ENCODE data around the gene LYRM1.
"Not testable (repeated sequence)": the region's sequence is repeated elsewhere in the genome, so short reads cannot be mapped to it uniquely, and the experiment has no call there.

The LYRM1 gene, protein sequence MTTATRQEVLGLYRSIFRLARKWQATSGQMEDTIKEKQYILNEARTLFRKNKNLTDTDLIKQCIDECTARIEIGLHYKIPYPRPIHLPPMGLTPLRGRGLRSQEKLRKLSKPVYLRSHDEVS

DNA sequence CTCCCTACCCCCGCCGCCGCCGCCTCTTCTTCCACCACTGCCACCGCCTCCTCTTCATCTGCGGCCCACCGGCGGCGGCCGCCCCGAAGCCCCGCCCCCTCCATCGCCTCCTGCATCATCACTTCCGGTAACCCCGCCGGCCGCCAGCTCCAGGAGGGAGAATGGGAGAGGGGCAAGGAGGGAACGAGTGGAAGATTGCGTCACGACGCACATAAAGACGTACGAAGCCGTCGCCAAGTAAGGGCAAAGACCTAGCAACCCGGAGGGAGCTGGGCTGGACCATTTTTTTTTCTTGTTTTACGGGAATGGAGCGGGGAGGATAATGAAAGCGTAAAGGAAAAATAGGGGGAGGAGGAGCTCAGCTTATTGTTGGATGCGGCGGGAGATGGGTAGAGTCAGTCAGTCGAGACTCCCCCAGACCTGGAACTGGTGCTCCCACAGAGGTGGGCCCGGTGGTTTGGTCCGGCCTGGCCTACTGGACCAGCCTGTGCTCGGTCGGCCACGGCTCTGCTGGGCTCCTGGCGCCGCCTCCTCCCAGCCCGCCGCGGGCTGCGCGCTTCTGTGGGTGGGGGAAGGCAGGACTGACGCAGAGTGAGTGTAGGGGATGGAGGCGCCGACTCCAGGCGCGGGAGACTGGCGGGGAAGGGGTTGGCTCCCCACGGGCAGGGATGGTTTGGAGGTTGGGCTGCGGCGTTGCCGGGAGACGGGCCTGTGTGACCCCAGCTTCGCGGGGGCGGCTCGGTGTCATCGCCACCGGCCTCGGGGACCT lies at the start of gene LYRM1, which contains the start of gene DCUN1D3:
LYRM1 (plus strand) TSS at position 473 of the 769 bp plus-strand sequence. CDS start 14,785 bp downstream, outside the sequence.
DCUN1D3 (minus strand) TSS at position 60 of the 769 bp plus-strand sequence. CDS start 37,820 bp downstream, outside the sequence.
- DNase-seq: peak; percentile 96

DNA sequence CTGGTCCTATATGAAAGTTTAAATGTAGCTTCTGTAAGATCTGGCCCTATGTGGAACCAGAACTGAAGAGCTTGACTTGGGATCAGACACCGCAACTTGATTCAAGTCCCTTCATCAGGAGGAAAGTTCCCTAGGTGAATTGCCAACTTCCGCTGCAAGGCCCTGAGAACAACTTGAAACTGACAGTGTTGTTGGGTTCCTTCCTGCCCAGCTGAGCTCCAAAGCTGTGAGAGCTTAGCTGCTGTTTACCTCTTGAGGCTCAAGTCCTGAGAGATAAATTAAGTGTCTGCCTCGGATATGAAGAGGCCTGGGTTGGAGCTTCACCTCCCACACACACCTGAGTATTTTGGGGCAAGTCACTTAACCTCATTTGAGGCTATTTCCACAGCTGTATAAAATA lies 49.6 kb upstream of the LYRM1 start:
- DNase-seq: no peak

DNA sequence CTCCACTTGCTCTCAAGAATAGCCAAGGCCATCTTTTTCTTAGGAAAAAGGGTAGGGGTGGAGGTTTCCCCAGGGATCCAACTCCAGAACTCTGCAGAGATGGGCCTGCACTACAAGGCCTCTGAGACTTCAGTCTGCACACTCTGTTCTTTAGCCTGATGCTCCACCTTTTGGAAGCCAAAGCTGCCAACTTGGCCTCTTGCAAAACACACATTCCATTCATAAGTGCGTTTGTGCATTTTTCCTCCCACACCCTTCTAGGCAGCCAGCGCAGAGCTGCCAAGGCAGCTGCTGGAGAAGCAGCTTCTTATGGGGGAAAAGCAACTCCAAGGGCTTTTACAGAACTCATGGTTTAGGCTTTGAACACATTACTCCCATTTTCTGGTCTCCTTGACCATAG lies 49.0 kb upstream of the LYRM1 start:
- no peak for DNase-seq

DNA sequence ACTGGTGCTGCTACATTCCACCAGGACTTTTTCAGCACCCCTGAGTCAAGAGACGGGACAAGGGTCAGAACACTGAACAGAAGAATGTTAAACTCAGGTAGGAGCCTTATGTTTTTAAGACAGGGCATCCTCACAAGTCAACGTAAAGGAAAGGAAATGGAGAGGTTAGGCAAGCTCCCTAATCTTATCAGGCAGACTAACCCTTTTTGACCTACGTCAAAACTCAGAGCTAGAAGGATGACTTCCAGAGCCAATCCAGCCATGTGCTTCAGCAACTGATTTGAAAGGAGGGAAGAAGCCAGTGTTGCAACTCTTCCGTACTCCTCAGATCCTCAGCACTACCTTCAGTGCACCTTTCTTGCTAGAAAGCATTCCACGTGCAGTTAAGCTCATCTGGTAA lies 47.4 kb upstream of the LYRM1 start:
- no peak for DNase-seq

DNA sequence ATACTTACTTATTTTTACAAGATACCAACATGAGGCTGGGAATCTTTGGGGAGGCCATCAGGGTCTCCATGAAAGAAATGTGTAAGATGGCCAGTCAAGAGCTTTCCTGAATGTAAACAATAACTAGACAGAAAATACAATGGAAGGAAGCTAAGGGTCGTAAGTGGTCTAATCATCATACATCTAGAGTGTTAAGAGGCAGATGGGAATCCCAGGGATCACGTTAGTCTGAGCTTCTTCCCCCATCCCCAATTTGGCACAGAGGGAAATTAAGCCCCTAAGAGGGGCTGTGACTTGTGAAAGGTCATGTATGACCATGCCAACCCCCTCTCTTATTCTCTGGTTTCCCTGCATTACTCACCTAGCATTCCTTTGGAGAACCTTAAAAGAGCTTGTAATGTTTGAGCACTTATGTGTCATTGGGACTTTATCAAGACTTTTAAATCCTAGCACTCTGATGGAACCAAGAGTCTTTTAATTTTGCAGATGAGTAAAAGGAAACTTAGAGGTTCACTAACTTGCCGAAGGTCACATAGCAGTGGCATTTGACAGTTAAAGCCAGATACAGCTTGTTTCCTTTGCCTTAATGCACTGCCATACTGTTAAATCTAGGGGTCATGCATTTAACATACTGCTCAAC lies 46.5 kb upstream of the LYRM1 start:
- DNase-seq: no peak

DNA sequence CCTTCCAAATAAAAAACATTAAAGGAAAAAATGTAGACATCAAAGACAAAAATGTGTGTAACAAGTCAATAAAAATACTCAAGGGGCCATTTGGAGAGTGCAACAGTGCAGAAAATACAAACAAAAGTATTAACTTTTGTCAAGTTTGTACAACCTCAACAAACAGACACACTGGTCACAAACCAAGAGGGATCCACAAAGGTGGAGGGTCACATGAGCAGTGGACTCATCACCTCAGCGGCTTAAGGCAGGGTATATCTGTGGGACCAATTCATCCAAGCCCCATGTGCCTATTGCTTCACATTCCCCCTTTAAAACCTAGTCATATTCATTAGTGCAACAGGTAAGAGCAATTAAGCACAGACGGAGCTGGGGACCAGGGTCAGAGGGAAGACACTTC lies 45.6 kb upstream of the LYRM1 start:
- no peak for DNase-seq

DNA sequence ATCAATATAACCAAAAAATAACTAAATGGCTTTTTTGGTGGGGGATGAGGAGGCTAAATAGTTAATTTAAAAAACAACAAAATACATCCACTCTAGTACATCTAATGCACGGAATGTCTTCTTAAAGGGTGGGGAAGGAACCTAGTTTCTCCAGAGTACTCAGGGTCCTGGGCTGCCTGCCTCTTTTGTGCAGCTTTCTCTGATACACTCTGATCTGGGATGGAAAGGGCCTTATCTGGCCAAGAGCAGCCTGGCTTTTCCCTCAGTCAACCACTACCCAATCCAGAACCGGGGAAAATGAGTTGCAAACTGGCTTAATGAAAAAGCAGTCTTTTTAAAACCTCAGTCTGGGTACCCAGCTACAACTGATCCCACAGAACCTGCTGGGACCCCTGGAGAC lies 43.3 kb upstream of the LYRM1 start:
- DNase-seq: no peak

DNA sequence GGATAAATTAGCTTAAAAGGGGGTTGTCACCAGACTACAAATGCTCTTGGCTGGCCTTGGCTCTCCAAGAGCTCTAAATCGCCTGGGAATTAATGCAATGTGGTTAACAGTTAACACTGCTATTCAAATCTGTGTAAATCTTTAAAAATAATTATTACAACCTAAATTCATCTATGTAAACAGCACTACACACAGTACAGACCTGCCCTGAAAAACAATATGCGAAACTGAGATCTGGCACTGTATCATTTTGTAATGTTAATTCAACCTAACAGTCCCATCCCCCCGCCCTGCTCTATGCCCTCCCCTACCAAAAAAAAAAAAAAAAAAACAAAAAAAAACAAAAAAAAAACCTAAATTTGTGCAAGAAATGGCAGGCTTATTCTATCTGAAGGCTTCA lies 41.3 kb upstream of the LYRM1 start:
- DNase-seq: no peak

DNA sequence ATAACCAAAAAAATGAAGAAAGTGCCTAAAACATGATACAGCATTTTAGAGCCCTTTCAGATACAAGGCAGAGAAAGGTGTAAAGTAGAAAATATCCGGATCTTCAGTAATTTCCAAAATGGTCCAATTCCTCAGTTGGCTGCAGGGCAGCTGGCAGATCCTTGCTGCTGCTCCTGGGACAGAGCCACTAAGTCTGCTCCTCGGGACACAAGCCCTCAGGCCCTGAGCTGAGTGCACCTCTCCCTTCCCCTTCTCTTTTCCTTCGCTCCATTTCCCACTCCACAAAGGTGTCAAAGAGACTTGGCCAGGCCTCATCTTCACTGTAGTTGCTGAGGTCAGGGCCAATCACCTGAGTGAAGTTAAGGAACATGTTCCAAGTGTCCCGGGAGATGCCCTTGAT lies 40.9 kb upstream of the LYRM1 start:
- no peak for DNase-seq

DNA sequence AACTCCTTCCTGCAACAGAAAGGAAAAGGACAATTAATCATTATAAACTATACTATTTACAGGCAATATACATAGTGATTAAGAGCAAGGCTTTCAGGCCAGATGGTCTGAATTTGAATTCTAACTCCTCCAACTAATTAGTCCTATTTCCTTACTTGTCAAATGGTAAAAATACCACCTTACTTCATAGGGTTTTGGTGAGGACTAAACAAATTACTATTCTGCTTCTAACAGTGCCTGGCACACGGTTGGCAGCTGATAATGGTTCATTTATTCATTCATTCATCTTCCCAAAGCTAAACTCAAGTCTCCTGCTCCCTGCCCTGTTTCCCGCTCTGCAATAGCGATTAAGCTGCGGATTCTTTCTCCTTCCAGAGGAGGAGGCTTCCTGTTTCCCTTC lies 40.2 kb upstream of the LYRM1 start:
- no peak for DNase-seq

DNA sequence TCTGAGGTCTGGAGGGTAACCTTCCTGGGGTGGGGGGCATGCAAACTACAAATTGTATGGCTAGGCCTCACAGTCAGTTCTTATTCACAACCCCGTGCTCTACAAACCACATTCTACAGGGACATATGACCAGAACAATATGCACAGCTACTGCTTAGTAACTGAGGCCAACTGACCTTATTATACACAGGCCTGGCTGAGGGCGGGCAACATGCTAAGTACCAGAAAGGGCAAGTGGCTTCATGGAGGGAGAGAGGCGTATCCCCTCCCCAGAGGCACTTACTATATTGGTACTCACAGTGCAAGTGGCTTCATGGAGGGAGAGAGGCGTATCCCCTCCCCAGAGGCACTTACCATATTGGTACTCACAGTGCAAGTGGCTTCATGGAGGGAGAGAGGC lies 39.6 kb upstream of the LYRM1 start:
- DNase-seq: not testable (repeated sequence)

DNA sequence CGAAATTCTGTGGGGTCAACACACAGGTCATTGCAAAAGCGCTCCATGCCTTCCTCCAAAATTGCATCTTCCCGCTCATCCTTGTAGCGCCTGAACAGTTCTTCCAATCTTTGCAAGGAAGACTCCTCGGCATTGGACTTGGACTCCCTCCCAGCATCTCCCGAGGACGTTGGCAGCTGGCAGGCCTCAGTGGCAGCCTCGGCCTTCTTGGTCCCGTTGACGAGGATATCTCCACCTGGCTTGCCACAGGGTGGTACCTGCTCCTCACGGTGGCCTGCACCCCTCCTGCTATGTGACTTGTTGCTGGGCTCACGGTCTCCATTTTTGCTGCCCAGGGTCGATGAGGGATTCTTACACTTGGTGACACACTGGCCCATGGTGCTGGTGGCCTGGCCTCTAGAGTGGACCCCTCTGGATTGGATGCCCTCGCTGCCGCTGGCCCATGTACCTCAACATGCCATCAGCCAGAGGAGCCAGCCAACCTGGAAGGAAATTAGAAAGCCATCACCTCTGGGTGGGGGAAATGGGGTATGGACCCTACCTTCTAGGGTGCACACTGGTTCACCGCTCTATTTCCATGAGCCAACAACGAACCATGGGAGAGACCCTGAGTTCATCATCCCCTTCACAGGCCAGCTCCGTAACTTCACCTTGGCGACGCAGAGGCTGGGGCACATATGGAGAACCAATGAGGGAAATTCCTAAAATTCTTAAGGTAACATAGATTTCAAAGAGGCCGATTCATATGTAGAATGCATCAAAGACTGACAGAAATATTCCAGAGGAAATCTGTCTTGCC lies 38.2 kb upstream of the LYRM1 start:
- DNase-seq: no peak

DNA sequence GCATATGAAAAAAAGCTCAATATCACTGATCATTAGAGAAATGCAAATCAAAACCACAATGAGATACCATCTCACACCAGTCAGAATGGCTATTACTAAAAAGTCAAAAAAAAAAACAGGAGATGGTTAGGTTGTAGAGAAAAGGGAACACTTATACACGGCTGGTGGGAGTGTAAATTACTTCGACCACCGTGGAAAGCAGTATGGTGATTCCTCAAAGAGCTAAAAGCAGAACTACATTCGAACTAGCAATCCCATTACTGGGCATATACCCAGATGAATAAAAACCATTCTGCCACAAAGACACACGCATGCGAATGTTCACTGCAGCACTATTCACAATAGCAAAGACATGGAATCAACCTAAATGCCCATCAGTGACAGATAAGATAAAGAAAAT lies 36.2 kb upstream of the LYRM1 start:
- not testable (repeated sequence) for DNase-seq

DNA sequence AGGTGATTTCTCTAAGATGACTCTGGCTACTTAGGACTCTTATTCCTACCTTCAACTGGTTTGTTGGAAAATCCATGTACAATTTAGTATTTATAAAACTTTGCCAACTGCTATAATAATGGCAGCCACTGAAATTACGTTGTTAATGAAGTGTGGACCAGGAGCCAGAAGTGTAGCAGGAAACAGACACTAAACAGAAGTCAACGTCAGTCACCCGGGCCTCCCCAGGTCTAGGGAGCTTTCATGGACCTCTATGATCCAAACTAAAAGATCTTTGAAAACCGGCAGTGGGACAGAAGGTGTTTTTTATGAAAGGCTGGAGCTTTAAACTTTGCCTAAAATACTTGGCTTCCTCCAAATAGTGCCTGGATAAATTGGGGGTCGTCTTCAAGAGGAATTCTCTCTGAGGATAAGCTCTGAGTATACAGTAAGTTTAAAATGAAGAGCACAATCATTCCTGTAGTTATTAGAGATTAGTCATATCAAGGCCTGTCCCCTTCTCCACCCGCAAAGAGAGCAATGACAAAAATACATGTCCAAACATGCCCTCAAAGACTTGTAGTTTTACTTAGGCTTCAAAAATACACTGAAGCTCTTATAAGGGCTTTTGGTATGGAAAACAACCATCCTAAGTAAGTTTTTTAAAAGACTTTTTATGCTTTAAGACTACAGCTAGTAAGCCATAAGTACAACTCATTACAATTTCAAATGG lies 35.0 kb upstream of the LYRM1 start:
- DNase-seq: peak; percentile 53

DNA sequence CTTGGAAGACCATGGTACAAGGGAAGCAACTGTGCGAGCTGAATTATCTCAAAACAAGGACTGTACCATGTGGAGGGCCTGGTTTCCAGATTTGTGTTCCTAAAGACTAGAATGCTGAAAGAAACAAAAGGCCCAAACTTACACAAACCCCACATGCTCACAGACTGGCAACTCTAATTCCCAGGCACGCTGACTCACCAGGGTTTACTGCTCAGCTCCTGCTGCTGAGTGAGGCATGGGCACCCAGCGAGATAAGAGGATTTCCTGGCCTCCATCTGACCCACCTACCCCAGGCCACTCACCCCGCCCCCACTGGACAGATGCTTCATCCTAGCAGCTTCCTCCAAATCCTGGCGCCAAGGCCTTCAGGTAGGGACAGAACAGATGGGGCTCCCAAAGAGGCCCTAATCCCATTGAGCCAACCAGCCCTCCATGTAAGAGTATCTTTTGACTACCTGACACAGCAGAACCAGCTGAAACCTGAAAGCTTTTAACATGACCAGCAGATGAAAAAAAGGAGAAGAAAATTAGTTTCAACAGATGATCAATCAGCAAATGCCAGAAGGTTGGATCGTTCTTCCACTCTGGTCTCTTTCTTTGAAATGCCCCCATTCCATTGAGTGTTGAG lies 34.3 kb upstream of the LYRM1 start:
- DNase-seq: peak; percentile 37

DNA sequence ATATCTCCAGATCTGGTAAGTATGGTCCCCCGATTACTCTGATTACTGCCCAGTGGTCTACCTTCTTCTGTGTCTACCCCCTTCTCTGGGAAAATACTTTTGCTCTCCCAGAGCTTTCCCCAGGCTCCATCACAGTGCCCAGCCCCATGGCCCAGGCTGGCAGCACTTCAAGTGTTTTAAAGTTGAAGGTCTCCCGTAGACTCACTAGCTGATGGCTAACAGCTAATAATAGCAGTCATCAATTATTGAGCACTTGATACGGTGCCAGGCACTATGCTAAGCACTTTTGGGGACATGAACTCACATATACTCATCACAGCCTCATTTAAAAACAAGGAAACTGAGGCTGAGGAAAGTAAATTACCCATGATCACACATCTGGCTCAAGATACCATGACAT lies 33.8 kb upstream of the LYRM1 start:
- DNase-seq: no peak

DNA sequence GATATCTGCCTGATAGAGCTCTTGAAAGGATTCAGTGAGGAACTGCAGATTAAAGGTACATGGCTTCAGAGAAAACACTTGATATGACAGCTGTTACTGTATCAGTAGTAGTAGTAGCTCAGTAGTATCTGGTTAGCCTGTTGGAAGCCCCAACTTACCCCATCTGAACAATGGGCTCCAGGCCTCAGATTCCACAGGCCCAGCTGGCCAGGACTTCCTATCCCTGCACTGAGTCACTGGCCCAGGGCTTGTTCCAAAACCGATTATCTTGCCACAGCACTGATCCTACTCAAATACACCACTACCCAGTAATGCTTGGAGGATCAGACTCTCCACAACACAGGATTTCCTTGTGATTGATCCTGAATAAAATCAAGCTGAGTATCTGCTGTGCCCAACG lies 33.0 kb upstream of the LYRM1 start:
- DNase-seq: no peak

DNA sequence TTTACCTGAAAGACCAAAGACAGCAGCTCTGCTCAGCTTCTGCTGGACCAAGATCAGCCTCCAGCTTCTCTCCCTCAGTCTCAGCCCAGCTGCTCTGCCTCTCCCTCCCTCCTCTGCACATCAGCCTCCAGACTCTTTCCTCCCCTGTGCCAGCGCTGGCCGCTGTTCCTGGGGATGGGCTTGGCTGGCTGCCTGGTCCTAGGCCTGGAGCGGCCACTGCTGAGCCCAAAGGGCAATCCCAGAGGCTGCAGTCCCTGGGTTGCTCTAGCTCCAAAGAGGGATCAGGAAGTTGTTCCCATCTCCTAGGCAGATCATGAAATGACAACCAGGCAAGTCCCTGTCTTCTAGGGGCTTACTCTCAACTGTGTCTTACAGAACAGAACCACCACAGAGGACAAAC lies 31.7 kb upstream of the LYRM1 start:
- DNase-seq: no peak

DNA sequence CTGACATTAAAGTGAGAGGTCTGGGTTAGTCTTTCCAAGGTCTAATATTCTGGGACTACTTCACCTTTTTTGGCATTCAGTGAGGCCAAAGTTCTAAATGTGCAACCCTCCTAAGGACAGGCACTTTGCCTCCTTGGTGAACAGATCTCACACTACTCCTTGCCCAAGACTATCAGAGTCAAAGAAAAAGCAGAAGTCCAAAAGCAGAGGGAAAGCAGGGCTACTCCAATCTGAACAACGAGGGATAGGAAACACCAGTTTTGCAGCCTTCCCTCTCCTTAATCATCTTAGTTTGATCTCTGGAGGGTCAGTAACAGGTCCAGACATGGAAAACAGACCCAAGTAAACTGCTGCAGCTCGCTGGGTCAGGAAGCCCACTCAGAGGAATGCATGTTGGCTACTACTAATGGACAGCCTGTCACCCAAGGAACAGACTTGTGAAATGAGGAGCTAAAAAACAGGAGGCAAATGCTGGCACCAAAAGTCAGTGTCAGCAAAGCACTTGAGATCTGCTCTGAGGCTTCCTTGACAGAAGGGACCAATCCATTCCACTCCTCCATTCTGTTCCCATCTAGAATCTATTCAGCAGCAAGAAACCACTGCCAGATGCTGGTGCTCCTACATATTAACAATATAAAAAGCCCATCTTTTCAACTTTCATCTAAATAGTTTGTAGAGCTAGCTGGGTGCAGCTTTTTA lies 30.3 kb upstream of the LYRM1 start:
- DNase-seq: no peak

DNA sequence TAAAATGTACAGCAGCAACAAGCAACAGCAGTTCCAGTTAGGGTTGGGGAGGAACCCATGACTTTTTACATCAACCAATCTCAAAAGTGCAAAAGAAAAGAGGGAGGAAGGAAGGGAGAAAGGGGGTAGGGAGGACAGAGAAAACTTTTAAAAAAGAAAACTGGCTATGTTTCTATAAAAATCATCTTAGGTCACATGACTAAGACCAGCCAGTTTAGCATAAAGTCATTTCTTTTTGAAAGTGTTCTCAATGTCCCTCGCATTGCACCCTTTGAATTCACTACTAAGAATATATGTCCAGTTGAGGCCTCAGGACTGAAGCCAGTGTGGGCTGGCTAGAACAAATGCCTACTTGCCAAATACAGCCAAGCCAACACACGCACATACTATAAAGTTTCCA lies 29.3 kb upstream of the LYRM1 start:
- no peak for DNase-seq

DNA sequence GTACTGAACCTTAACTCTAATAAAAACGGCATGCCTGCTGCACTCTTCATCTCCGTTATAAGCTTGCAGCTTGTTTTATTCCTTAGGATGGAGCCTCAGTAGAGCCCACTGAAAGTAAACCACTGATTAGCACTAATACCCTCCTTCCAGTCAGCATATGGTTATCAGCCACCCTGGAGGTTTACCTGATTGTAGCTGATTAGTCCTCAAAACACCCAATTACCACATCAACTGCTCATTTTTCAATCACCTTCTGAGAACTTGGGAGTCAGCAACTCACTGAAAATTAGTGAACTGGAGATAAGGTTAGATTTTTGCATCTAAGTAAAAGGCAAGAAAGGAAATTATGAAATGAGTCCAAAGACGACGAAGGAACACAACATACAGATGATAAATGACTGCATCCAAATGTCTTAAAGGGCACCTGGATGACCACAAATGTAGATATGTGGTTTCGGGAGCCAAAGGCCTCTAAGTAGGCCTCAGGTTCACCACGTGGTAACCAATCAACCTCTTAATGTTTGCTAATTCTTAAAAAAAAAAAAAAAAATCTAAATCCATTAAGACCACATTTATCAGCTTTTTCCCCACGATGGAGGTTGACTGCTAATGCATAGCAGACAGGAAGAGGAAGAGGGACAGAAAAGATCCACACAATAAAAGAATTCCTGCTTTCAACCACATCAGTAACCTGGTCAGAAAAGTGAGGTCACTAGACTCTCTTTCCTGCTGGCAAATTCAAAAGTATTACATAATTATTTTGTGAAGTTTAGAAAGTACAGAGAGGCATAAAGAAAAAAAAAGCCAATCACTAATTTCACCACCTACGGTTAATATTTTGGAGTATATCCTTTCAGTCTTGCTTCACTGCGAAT lies 28.4 kb upstream of the LYRM1 start:
- no peak for DNase-seq

Measured in activated CD4-positive, alpha-beta T cell treated with anti-CD3 and anti-CD28 coated beads, Interleukin-10, Interleukin-2, amounts not matched to agents 100 ng/mL and 50 ng/mL, durations not matched to agents 16 hours and 8 hours (primary cell).